Measurements from ENCODE around the gene CENPB.

GRCh38 chr20:3802524-3803239, 16.1 kb upstream of the CENPB start:
- TF ChIP-seq CTCF (IDR thresholded peaks at IDR 0.05) = no peak
- no peak for TF ChIP-seq REST (IDR thresholded peaks at IDR 0.05; ENCODE audit: low read depth, low read length)
- TF ChIP-seq POLR2AphosphoS5 (IDR thresholded peaks at IDR 0.05; ENCODE audit: low read depth, low read length) = no peak
- no peak for TF ChIP-seq RXRA (IDR thresholded peaks at IDR 0.05; ENCODE audit: borderline replicate concordance, low read depth)
